Colon (tissue), 2 donors: ENCODE measurements around the gene FFAR2.

Experiments used
- FAIRE-seq: peaks from 2 replicates; lab custom pipeline; 2012; peaks lifted over from hg19 to GRCh38; lab: Jason Lieb, UNC
- donor health status: control.
- donor health status: control.

FFAR2 gene

DNA sequence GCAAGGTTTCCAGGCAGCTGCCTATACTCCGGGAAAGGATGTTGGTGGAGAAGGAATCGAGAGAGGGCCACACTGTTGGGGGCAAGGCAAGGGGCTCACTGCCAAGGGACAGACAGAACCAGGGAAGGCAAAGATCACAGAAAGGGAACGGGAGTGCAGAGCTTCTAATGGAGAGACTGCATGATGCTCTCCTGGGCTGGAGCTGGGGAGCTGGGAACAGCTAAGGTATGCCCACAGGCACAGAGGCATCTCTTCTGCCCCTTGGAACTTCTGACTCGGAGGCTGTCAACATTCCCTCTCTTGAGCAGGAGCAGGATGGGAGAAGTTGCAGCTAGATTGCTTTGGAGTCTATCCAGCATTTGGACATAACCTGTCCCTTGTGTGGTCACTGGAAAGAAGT, 22.4 kb upstream of the FFAR2 start:
- no peak for FAIRE-seq

DNA sequence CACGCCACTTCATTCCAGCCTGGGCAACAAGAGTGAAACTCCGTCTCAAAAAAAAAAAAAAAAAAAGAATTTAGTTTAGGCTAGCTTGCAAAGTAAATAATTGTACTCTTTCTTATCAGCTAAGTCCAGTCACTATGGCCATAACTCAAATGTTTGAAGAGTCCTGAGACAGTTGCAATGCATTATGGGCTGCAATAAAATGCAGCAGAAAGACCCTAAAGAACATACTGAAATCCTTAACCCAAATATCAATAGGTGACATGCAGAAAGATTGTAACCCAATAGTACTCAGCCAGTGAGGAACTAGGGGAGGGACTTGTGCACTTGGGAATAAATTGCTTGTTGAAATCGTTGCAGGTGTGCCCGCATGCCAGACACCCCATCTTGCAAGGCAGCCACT, 20.9 kb upstream of the FFAR2 start:
- no peak for FAIRE-seq

DNA sequence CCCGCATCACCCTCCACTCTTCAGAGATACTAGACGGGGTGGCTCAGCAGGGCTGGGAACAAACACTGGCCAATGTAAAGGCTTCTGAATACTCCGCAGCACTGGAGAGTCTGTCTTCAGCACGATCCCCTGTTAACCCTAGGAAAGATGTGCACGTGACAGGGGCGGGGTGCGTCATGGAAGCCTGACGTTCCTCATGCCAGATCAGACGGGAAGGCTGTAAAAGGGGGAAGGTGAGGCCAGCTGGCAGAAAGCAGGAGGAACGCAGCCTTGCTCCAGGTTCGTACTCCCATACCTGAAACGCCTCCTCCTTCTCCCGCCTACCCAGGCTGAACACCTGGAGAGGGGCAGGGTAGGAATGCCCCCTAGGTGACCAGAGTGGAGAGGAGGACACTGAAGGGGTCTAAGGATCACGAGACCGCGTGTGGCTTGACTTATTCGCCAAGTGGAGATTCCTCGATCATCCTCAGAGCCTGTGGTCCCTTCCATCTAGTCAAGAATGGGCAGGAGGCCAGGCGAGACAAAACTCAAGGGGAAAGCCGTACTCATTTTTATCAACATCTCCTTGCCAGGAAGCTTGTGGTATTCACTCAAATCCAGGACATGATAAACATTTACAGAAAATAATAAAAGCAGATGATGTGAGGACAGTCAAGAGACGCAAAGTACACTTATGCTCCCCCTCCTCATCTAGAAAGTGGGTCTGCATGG, 18.2 kb upstream of the FFAR2 start:
- FAIRE-seq = no peak

DNA sequence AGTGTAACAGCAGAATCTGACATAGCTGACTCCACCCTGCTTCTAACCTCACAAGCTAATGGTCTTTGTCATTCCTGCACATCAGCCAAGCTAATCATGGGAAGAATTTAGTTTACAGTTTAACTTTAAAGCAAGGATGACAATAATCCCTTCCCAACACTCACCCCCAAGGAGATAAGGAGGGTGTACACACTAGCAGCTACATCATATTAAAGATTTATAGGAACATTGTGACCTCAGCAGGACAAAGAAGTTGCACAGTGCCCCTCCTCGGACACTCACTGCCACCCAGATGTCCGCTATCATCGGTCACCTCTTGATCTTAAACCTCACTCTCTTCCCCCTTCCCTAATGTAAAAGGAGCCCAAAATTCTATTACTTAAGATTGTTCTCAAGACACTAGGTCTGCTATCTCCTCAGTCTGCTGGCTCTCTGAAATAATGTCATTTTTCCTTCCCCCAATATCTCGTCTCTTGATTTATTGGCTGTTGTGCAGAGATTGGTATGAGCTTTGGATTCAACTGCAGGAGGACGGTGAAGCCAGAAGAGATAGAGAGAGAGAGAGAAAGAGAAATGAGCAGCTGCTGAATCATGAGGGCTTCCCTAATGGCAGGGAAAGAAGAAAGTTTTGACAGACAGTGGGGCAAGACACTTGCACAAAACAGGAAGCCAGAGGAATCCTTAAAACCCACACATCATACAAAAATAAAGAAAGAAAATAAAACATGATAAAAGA, 17.5 kb upstream of the FFAR2 start:
- no peak for FAIRE-seq

DNA sequence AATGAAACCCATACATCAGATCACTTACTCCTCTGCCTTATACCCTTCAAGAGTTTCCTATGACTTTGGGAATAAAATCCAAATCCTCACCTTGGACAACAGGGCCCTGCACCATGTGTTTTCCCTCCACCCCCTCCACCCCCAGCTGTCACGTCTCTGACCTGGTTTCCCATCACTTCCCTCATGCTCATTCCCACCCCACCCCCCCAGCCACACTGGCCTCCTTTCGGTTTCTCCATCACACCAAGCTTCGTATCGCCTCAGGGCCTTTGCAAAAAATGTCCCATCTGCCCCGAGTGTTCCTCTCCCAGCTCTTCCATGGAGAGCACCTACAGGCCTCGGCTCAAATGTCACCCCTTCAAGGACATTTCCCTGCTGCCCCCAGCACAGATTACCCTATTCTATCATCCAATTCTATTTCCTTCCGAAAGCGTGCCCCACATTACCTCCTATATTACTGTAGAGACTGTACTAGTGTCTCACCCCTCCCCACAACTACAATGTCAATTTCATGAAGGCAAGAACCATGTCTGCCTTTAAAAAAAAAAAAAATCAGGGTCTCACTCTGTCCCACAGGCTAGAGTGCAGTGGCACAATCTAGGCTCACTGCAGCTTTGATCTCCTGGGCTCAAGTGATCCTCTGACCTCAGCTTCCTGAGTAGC, 16.8 kb upstream of the FFAR2 start:
- FAIRE-seq = no peak

DNA sequence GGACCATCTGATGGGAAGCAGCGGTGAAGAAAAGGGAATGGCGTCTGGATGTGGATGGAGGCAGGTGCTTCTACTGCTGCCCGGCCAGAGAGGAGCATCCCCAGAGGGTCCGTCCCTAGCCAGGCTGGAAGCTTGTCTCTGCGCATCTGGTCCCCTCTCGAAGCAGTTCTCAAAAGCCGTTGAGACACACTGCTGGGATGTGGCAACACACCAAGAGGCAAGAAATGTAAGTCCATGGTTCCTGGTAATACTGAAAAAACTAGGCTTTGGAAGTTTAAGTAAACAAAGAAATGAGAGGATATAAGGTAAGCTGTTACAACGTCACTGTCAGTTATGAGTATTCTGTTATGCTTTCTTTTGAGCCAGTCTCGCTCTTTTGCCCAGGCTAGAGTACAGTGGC, 15.1 kb upstream of the FFAR2 start:
- no peak for FAIRE-seq

DNA sequence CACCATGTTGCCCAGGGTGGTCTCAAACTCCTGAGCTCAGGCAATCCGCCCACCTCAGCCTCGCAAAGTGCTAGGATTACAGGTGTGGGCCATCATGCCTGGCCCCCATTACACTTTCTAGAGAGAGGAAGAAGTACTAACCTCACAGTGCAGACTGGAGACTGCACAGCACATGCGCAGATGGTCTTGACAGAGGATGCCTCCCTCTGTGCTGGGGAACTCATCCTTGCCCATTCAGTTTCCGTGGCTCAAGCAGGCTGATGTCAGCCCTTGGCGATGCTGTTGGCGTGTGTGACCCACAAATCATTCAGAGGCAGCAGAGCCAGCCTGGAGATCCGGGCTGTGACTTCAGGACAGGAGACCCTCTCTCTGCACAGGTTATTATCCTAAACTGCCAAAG, 14.6 kb upstream of the FFAR2 start:
- FAIRE-seq = no peak

DNA sequence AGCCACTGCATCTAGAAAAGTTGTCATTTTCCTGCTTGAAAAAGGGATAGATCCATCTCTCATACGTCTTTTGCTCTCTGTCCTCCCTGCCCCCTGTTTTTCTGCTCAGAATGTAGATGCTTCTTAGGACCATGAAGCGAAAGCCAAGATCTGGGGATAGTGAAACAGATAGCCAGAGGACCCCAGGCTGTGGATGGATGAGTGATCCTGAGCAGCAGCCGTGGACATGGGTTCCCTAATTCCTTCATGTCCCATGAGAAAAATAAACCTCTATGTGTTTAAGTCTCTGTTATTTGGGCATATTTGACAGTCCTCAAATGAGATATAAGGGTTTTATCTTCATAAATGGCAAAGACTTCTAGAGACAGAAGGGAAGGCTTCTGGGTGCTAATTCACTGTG, 12.2 kb upstream of the FFAR2 start:
- FAIRE-seq = no peak

DNA sequence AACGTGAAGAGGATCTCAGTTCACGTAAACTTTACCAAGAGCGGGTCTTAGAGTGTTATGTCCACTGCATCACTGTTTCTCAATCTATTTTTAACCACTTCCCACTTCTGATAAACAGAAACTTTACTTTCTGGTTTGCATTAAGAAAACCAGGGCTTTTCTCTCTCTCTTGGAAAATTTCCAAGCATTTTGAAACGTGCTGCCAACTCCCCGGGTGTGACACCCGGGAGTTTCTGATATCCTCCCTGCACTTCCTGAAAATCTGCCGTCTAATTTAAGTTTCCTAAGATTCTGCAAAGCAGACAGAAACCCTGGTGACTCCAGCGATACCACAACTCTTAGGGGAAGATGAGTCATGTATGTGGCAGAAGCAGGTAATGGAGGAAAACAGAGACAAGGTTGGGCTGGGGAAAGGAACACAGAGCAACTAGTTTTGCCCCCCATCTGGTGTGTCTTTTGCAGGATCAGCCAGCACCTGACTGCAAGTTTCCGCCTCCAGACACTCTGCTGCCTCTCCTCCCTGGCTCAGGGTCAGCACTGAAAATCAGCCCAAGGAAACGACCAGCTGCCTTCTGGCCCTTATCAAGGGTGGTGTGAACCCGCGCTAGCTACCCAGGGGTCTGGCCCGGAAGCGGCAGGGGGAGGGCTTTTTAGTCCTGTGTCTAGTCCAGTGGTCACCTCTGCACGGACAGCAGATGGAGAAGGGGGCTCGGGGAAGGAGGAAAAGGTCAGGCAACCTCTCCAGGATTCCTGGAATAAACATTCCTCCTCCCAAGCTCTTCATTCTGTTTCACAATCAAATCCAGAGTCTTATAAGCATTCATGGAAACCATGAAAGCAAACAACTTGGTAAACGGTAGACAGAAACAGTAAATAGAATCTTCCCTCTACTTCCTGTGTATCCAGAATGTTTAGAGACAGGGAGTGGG, 11.3 kb upstream of the FFAR2 start:
- no peak for FAIRE-seq

DNA sequence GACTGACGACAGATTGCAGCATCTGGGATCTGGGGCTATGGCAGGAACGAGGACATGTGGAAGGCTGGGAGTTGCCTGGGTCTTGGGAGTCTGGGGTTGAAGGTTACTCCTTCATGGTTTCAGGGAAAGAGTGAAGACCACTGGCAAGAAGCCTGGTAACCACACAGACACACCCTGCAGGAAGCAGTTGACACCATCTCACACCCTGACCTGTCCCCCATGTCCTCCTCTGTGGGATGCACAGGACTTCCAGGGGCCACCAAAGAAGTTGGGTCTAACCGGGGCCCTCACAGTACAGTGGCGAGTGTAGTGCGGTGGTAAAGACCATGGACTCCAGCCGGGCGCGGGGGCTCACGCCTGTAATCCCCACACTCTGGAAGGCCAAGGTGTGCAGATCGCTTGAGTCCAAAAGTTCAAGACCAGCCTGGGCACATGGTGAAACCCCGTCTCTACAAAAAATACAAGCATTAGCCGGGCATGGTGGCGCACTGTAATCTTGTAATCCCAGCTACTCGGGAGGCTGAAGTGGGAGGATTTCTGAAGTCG, 10.6 kb upstream of the FFAR2 start:
- FAIRE-seq = no peak

DNA sequence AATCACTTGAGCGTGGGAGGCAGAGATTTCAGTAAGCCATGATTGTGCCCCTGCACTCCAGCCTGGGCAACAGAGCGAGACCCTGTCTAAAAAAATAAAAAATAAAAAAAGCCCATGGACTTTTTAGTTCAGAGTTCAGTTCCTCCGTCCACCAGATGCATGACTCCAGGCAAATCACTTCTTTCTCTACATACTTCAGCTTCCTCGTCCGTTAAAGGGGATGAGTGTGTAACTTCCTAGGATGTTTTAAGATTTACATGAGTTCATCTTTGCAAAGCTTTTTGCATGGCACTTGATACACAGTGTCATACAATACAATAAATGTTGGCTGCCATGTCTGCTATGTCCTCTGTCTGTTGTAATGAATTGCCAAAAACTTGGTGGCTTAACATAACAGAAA, 10.0 kb upstream of the FFAR2 start:
- no peak for FAIRE-seq

DNA sequence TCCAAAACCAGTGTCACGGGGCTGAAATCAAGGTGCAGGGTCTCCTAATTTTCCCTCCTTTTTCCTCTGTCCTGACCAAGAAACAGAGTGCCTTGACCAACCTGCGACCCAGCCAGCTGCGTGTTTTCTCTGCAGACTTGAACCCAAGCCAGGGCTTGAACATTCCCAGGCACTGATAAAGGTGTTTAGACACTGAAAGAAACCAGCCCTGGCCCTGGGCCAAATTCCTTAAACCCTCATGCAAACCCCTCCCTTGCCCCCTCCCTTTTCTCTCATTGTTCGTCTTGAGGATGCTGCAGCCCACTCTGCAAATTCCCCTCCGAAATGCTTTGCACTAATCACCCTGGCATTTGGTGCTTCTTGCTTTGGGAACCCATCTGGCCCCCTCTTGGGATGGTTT, 9.5 kb upstream of the FFAR2 start:
- no peak for FAIRE-seq

DNA sequence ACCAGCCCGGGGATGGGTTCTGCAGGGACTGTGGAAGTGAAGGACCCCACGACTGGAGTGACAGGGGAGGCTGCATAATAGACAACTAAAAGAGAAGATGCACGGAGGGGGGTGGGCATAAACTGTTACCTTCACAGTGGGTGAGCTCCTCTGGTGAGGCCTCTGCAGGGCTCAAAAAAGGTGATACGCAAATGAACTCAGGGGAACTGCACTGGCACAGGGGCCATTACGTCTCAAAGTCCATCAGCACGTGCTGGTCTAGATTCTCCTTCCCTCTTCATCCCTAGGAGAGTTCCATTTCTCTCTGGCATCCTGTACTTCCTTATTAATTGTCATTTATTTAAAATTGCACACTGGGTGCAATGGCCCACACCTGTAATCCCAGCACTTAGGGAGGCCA, 8.1 kb upstream of the FFAR2 start:
- no peak for FAIRE-seq

DNA sequence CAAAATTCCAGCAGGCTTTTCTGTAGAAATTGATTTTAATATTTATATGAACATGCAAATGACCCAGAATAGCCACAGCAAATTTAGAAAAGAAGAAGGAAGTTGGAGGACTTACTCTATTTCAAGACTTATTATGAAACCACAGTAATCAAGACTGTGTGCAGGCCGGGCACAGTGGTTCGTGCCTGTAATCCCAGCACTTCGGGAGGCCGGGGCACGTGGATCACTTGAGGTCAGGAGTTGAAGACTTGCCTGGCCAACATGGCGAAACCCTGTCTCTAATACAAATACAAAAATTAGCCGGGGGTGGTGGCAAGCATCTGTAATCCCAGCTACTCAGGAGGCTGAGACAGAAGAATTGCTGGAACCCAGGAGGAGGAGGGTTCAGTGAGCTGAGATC, 6.0 kb upstream of the FFAR2 start:
- no peak for FAIRE-seq

DNA sequence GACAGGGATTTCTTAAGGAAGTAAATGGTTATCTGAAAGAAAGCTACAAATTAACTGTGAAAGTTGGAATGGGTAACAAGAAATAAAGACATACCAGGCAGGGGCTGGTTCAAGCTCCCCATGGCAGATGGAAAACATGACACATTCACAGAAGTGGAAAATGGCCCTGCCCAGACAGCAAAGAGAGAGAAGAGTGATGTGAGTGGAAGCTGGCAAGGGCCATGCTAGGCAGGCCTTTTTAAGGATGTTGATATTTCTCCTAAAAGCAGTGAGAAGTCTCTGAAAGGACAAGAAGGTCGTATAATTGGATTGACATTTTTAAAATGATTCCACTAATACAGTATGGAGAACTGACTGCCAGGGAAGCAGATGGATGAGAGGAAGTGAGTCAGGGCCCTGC, 3.3 kb upstream of the FFAR2 start:
- no peak for FAIRE-seq

DNA sequence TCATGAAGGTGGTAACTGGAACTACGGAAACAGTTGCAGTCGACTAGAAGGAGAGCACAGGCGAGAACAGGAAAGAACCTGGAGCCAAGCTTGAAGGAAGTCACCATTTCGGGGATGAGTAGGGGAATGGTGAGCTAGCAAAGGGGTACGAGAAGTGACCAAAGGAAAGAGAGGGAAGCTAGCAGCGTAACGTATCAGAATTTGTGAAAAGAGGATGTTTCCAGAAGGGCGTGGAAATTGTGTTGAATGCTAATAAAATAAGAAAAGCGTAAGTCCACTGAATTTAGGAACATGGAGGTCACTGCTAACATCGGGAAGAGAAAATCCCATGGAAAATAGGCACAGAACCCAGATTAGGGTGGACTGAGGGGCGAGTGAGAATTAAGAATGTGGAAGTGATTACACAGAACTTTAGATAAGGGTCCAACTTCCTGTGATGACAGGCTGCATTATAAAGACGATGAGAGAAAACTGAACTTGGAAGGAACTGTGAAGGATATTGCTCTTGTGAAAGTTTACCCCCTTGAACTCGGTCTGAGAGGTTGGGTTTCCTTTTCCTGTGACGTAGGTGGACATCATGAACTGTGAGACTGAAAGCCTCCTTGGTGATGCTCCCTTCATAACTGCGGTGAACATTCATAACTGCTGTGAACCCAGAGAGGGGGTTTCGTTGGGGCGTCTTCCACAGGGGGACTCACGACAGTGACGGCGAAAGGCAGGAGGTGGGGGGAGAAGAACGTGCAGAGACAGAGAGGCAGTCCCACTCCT, 2.0 kb upstream of the FFAR2 start:
- no peak for FAIRE-seq

DNA sequence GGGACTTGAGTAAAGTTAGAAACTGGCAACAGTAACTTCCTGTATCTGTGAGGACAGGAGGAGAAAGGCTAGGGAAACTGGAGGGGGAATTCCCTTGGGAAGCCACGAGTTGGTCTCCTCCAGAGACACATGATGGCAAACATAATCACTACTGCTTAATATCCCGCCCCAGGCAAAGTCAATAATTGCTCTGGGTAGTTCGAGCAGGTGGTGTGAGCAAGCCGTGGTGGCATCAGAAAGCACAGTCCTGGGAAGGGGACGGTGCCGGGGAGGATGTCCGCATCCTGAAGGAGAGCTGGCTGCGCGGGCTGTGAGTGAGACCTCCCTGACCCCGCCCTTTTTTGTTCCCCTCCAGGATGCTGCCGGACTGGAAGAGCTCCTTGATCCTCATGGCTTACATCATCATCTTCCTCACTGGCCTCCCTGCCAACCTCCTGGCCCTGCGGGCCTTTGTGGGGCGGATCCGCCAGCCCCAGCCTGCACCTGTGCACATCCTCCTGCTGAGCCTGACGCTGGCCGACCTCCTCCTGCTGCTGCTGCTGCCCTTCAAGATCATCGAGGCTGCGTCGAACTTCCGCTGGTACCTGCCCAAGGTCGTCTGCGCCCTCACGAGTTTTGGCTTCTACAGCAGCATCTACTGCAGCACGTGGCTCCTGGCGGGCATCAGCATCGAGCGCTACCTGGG, 1.4 kb downstream of the FFAR2 start:
- no peak for FAIRE-seq

DNA sequence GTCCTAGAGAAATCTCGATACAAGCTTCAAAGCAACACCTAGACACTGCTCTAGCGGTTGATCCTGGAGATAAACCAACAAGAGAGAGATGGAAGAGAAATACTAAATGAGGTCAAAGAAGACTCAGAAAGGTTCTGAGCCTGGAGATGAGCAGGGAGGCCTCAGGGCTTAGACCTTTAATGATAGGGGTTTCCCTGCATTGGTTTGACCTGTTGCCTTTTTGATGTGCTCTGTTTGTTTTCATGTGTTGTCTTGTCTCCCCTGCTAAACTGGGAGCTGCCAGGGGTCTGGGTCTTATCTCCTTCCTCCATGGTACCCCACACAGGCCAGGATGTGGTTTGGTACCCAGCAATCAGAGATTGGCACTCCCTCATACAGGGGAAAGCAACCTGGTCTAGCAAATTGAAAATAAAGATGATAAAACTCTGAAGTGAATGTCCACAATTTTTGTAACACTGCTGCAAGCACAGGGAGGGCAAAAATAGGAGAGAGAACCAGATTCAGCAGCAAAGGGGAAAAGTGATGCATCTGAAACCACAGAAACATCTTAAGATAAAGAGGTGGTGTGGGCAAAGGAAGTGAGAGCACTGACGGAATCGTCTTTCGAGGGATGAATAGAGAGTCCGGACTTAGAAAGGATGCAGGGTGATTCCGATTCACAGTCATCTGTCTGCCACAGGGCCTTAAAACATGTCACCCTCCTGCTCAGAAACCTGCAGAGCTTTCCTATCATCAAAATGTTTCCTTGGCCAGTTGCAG, 3.5 kb downstream of the FFAR2 start:
- FAIRE-seq = no peak

DNA sequence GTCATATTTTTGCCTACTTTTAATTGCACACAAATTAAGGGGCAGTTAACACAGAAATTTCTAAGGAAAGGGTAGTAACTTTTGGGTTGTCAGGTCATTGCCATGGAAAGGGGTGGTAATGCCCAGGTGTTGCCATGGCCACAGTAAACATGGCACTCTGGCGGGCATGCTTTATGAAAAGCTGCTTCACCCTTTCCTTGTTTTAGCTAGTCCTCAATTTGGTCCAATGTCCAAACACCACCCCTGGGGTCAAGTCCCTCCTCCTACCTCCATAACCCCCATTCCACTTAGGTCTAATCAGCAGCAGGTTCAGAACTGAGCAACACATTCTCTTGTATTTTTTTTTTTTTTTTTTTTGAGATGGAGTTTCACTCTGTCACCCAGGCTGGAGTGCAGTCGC, 6.6 kb downstream of the FFAR2 start:
- no peak for FAIRE-seq

DNA sequence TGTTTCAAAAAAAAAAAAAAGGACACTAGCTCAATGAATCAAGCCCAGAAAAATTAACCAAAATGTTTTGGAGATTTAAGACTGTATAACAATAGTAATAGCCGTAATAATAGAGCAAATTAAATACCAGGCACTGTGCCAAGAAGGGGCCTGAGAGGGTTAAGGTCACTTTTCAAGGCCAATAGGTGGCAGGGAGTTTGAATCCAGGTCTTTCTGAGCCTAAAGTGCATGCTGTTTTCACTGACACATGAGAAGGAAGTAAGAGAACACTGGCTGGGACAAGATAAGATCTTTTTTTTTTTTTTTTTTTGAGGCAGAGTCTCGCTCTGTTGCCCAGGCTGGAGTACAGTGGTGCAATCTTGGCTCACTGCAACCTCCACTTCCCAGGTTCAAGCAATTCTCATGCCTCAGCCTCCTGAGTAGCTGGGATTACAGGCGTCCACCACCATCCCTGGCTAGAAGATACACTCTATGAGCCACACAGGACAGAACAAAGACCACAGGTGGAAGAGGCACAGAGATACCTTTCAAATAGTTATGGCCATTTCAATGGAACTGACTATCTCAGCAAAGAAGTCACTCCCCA, 7.7 kb downstream of the FFAR2 start:
- no peak for FAIRE-seq
